SK-N-SH (cell line): ENCODE measurements around the gene PHACTR2. TPM values are rescaled to one million over a fixed set of nuclear protein-coding genes. Genes with fewer than 3 reads are reported as not detected.

Source experiments
- CTCF ChIA-PET: fragments of 300-600, 350-600 bp; formaldehyde crosslinking; extraction: SDS; loops from one replicate; lab custom pipeline; 2021; lab: Yijun Ruan, JAX
- POLR2A ChIA-PET: fragments of 350-600 bp; sonication (Branson Sonifier 250); formaldehyde crosslinking; extraction: SDS; loops from one replicate; lab custom pipeline; 2020; ENCODE audit warnings: antibody characterized with exemption, inconsistent platforms; lab: Yijun Ruan, JAX
- DNase-seq: peaks from one replicate; pipeline ENCODE4 v3.0.0; 2012
- H2AFZ ChIP-seq: fragments of 200-600 bp; sonication (generic); 2 replicates; pipeline ENCODE4 v1.8.1; 2016; ENCODE audit warnings: antibody characterized with exemption, mild to moderate bottlenecking, low read depth
- H3F3A ChIP-seq: fragments of 200-600 bp; sonication (generic); replicated peaks from 2 replicates; pipeline ENCODE3; 2016; ENCODE audit warnings: antibody characterized with exemption, mild to moderate bottlenecking; ENCODE audit not compliant: insufficient read depth
- H3K27ac ChIP-seq, 2 experiments: fragments of 200-500 bp in 1 of 2; fragments of 200-600 bp in 1 of 2; sonication (Bioruptor generic) in 1 of 2; sonication (generic), shearing (Covaris generic) in 1 of 2; 2 replicates each; pipeline versions ENCODE4 v1.5.1 to v1.6.1; 2014 to 2016; ENCODE audit warnings: low read depth in 2 of 2, inconsistent platforms in 1 of 2, low read length in 1 of 2, mild to moderate bottlenecking in 1 of 2, mixed read lengths in 1 of 2
- H3K27me3 ChIP-seq: fragments of 200-600 bp; sonication (generic), shearing (Covaris generic); 2 replicates; pipeline ENCODE4 v1.6.1; 2016; ENCODE audit warnings: mixed run types; ENCODE audit not compliant: insufficient read depth
- H3K36me3 ChIP-seq, 2 experiments: fragments of 200-500 bp in 1 of 2; fragments of 200-600 bp in 1 of 2; sonication (Bioruptor generic) in 1 of 2; sonication (generic) in 1 of 2; replicated peaks in 1 of 2; 2 replicates each; pipeline versions ENCODE3 to v1.5.1; 2014 to 2016; ENCODE audit warnings: low read length in 1 of 2, mild to moderate bottlenecking in 1 of 2; ENCODE audit not compliant: insufficient read depth in 2 of 2, control insufficient read depth in 1 of 2
- H3K4me1 ChIP-seq, 2 experiments: fragments of 200-500 bp in 1 of 2; fragments of 200-600 bp in 1 of 2; sonication (Bioruptor generic) in 1 of 2; sonication (generic), shearing (Covaris generic) in 1 of 2; 2 replicates each; pipeline versions ENCODE4 v1.5.1 to v1.6.1; 2014 to 2016; ENCODE audit warnings: low read depth in 1 of 2, low read length in 1 of 2, mixed run types in 1 of 2; ENCODE audit not compliant: insufficient read depth in 2 of 2, control insufficient read depth in 1 of 2
- H3K4me2 ChIP-seq: fragments of 200-600 bp; sonication (generic), shearing (Covaris generic); 2 replicates; pipeline ENCODE4 v1.6.1; 2017; ENCODE audit warnings: mixed run types
- H3K4me3 ChIP-seq, 2 experiments: fragments of 200-500 bp in 1 of 2; fragments of 200-600 bp in 1 of 2; sonication (Bioruptor generic) in 1 of 2; sonication (generic), shearing (Covaris generic) in 1 of 2; 2 replicates each; pipeline versions ENCODE4 v1.5.1 to v1.8.1; 2014 to 2016; ENCODE audit warnings: low read depth in 2 of 2, inconsistent platforms in 1 of 2, low read length in 1 of 2, mild to moderate bottlenecking in 1 of 2, mixed read lengths in 1 of 2, moderate library complexity in 1 of 2
- H3K79me2 ChIP-seq: fragments of 200-600 bp; sonication (generic); 2 replicates; pipeline ENCODE4 v1.8.1; 2017; ENCODE audit warnings: mild to moderate bottlenecking; ENCODE audit not compliant: insufficient read depth
- H3K9ac ChIP-seq: fragments of 200-600 bp; sonication (generic); 2 replicates; pipeline ENCODE4 v1.6.1; 2017; ENCODE audit warnings: mixed run types
- H3K9me2 ChIP-seq: fragments of 200-600 bp; sonication (generic); 2 replicates; pipeline ENCODE4 v1.6.1; 2017; ENCODE audit warnings: mixed run types
- H3K9me3 ChIP-seq: fragments of 200-600 bp; sonication (generic); 2 replicates; pipeline ENCODE4 v1.6.1; 2017; ENCODE audit warnings: mixed run types, mild to moderate bottlenecking, moderate library complexity
- H4K20me1 ChIP-seq: fragments of 200-600 bp; sonication (generic); 2 replicates; pipeline ENCODE4 v1.6.1; 2017; ENCODE audit warnings: mild to moderate bottlenecking, mixed run types; ENCODE audit not compliant: insufficient read depth
- CHD2 ChIP-seq: fragments of 150-350 bp; IDR thresholded peaks from 2 replicates; pipeline ENCODE4 v1.6.1; 2018; ENCODE audit warnings: low read length; ENCODE audit not compliant: partially characterized antibody
- FOSL2 ChIP-seq: IDR thresholded peaks from 2 replicates; pipeline ENCODE4 v1.4.0; 2012; ENCODE audit warnings: low read depth, mild to moderate bottlenecking, moderate library complexity, borderline replicate concordance
- GABPA ChIP-seq: IDR thresholded peaks from 2 replicates; pipeline ENCODE4 v1.4.0; 2012; ENCODE audit warnings: low read depth, mild to moderate bottlenecking
- MEF2A ChIP-seq: IDR thresholded peaks from 2 replicates; pipeline ENCODE4 v1.4.0; 2012; ENCODE audit warnings: low read depth, borderline replicate concordance
- PBX3 ChIP-seq: IDR thresholded peaks from 2 replicates; pipeline ENCODE4; 2012
- POLR2AphosphoS5 ChIP-seq: IDR thresholded peaks from 2 replicates; pipeline ENCODE4 v1.6.1; 2012; ENCODE audit warnings: low read depth, low read length
- RAD21 ChIP-seq: IDR thresholded peaks from 2 replicates; pipeline ENCODE4 v1.6.1; 2012; ENCODE audit warnings: mild to moderate bottlenecking, low read length
- RFX5 ChIP-seq: IDR thresholded peaks from 2 replicates; pipeline ENCODE4 v1.6.1; 2012; ENCODE audit warnings: mild to moderate bottlenecking, improper control_type of control experiment, low read length
- RXRA ChIP-seq: IDR thresholded peaks from 2 replicates; pipeline ENCODE4 v1.4.0; 2012; ENCODE audit warnings: low read depth, mild to moderate bottlenecking, borderline replicate concordance
- SMC3 ChIP-seq: IDR thresholded peaks from 2 replicates; pipeline ENCODE4 v1.6.1; 2012; ENCODE audit warnings: low read depth, low read length, improper control_type of control experiment
- TAF1 ChIP-seq: IDR thresholded peaks from 2 replicates; pipeline ENCODE4 v1.6.1; 2012; ENCODE audit warnings: low read depth, mild to moderate bottlenecking, low read length, moderate library complexity, borderline replicate concordance
- TCF12 ChIP-seq: IDR thresholded peaks from 2 replicates; pipeline ENCODE4 v1.4.0; 2012
- TEAD4 ChIP-seq: IDR thresholded peaks from 2 replicates; pipeline ENCODE4 v1.4.0; 2012; ENCODE audit warnings: mild to moderate bottlenecking, borderline replicate concordance; ENCODE audit not compliant: insufficient read depth
- USF1 ChIP-seq: IDR thresholded peaks from 2 replicates; pipeline ENCODE4 v1.4.0; 2012; ENCODE audit warnings: low read depth, borderline replicate concordance
- USF2 ChIP-seq: fragments of 150-350 bp; IDR thresholded peaks from 2 replicates; pipeline ENCODE4 v1.6.1; 2017; ENCODE audit warnings: antibody characterized with exemption, low read length, low read depth, borderline replicate concordance
- WGBS: methylation state at CpG from one replicate; pipeline ENCODE4 v1.1.6; 2017; ENCODE audit warnings: low lambda C conversion rate; 5-methylcytosine and 5-hydroxymethylcytosine counted together
- polyA plus RNA-seq, 3 experiments: library from polyadenylated mRNA; depleted of rRNA; stranded (reverse); fragments of >200 nt; gene quantifications; 2 replicates each; pipeline ENCODE4 v1.2.3, GENCODE V29; 2012

Gene PHACTR2
- polyA plus RNA-seq, 1 of the 3 experiments (the other 2 are of a cell fraction), result 5.0 TPM

- Histone ChIP-seq H3K27ac (no peak overlapping the region; a peak in 1 of 4 replicates), H4K20me1 (no peaks in the 10 kb centered on the region), H3K4me3 (peak overlapping the region in 1 of 2 experiments; percentile 87; a peak in 2 of 4 replicates), H3F3A (peaks cover 32% of the 10 kb centered on the region), H2AFZ (no peak overlapping the region), H3K4me1 (peaks cover 0 to 14% of the 10 kb centered on the region in 2 experiments; a peak in 3 of 4 replicates), H3K9me2 (no peaks in the 10 kb centered on the region), H3K4me2 (peak overlapping the region; percentile 80; the same call in 1 of the 2 replicates), H3K9me3 (peaks cover 2% of the 10 kb centered on the region), H3K9ac (no peak overlapping the region), H3K27me3 (no peaks in the 10 kb centered on the region), H3K79me2 (peaks cover 41% of the 10 kb centered on the region), H3K36me3 (peaks cover 0 to 3% of the 10 kb centered on the region in 2 experiments)
- ChIA-PET CTCF (no interaction called here), POLR2A (no interaction called here)
- WGBS, result 17% methylated on average over 9 of the region's 9 CpGs
- no peak for TF ChIP-seq SMC3
- TF ChIP-seq GABPA, result no peak
- no peak for TF ChIP-seq USF1
- TF ChIP-seq CHD2, result no peak
- TF ChIP-seq POLR2AphosphoS5, result no peak
- TF ChIP-seq RFX5, result no peak
- no peak for TF ChIP-seq MEF2A
- no peak for TF ChIP-seq RAD21
- no peak for TF ChIP-seq RXRA
- TF ChIP-seq TEAD4, result no peak
- no peak for TF ChIP-seq FOSL2
- TF ChIP-seq TAF1, result no peak
- TF ChIP-seq TCF12, result no peak
- DNase-seq, result no peak
Observed at GRCh38 chr6:143677577-143677890, 231 bp upstream of the PHACTR2 start.

GRCh38 chr6:143679041-143679440 lies 1.3 kb downstream of the PHACTR2 start:
- ChIA-PET POLR2A (no interaction called here), CTCF (interaction anchor here (1.1 kb wide), 1 partner anchor 11 kb away, joined by 3 read pairs; no protein-coding TSS in a partner anchor)
- no peak for DNase-seq

More at GRCh38 chr6:143679041-143679440, 1.3 kb downstream of the PHACTR2 start:
- Histone ChIP-seq H3K79me2 (peaks cover 56% of the 10 kb centered on the region), H3K4me2 (peak overlapping the region; percentile 80), H3K27ac (peak overlapping the region in 1 of 2 experiments; percentile 78; a peak in 2 of 4 replicates), H3K9me2 (no peaks in the 10 kb centered on the region), H3K36me3 (peaks cover 0 to 9% of the 10 kb centered on the region in 2 experiments), H3K4me3 (peak overlapping the region; percentile 82 to 87; a peak in 3 of 4 replicates), H3K9ac (peak overlapping the region; percentile 87; the same call in 1 of the 2 replicates), H2AFZ (no peak overlapping the region), H3K4me1 (peaks cover 0 to 8% of the 10 kb centered on the region in 2 experiments; a peak in 2 of 4 replicates), H4K20me1 (no peaks in the 10 kb centered on the region), H3K9me3 (peaks cover 7% of the 10 kb centered on the region), H3K27me3 (no peaks in the 10 kb centered on the region), H3F3A (peaks cover 23% of the 10 kb centered on the region)
- TF ChIP-seq USF2, result no peak
- no peak for TF ChIP-seq FOSL2
- no peak for TF ChIP-seq GABPA
- TF ChIP-seq PBX3, result 0 out of 2 replicates have a peak, but pooled peaks have one; percentile 18
- WGBS, result 27% methylated on average over 3 of the region's 3 CpGs
